PC-9 (cell line): ENCODE measurements around the gene RLN2. TPM values are rescaled to one million over a fixed set of nuclear protein-coding genes. Genes with fewer than 3 reads are reported as not detected.
A peak's percentile ranks its signal among the peaks of the same experiment; 100 is the strongest.
"Not testable (repeated sequence)": the region's sequence is repeated elsewhere in the genome, so short reads cannot be mapped to it uniquely, and the experiment has no call there.

Source experiments
- Bru-seq: library from RNA; stranded (reverse); fragments of 400-500 nt; gene quantifications from one replicate; lab custom pipeline; 2021; lab: Mats Ljungman, UMichigan
- BruChase-seq, 2 experiments: library from RNA; stranded (reverse); fragments of 400-500 nt; gene quantifications; one replicate each; lab custom pipeline; 2021; lab: Mats Ljungman, UMichigan
- BruUV-seq: library from RNA; stranded (reverse); fragments of 400-500 nt; replicated peaks from 2 replicates; lab custom pipeline; 2021; lab: Mats Ljungman, UMichigan
- CTCF ChIA-PET: fragments of 300-600 bp; sonication (Branson Sonifier 250); formaldehyde crosslinking; loops from one replicate; lab custom pipeline; 2022; ENCODE audit warnings: antibody characterized with exemption; lab: Charles Lee
- POLR2A ChIA-PET: fragments of 300-600 bp; sonication (Branson Sonifier 250); formaldehyde crosslinking; loops from one replicate; lab custom pipeline; 2022; ENCODE audit warnings: antibody characterized with exemption; ENCODE audit not compliant: unreplicated experiment; lab: Charles Lee
- DNase-seq, 2 experiments: peaks; one replicate each; pipeline versions ENCODE4 v3.0.0 to v3.0.0-alpha.2; 2015 to 2022; ENCODE audit warnings: mixed read lengths in 1 of 2
- H2AFZ ChIP-seq: fragments of 200-600 bp; sonication (generic); 2 replicates; pipeline ENCODE4 v1.8.1; 2017; ENCODE audit warnings: antibody characterized with exemption
- H3F3A ChIP-seq: fragments of 200-600 bp; sonication (generic); 2 replicates; pipeline ENCODE4 v1.8.1; 2017; ENCODE audit warnings: antibody characterized with exemption, mild to moderate bottlenecking, low read depth; ENCODE audit not compliant: insufficient read depth
- H3K27ac ChIP-seq: fragments of 200-600 bp; sonication (generic); 2 replicates; pipeline ENCODE4 v1.6.1; 2016; ENCODE audit warnings: mixed run types
- H3K27me3 ChIP-seq: fragments of 200-600 bp; sonication (generic); 2 replicates; pipeline ENCODE4 v1.6.1; 2016; ENCODE audit warnings: low read depth, mixed run types; ENCODE audit not compliant: insufficient read depth
- H3K36me3 ChIP-seq: fragments of 200-600 bp; sonication (generic); 2 replicates; pipeline ENCODE4 v1.6.1; 2016; ENCODE audit warnings: low read depth, mixed run types
- H3K4me1 ChIP-seq: fragments of 200-600 bp; sonication (generic); replicated peaks from 2 replicates; pipeline ENCODE4 v1.6.1; 2016; ENCODE audit warnings: mixed run types; ENCODE audit not compliant: insufficient read depth
- H3K4me2 ChIP-seq: fragments of 200-600 bp; sonication (generic); 2 replicates; pipeline ENCODE4 v1.6.1; 2017; ENCODE audit warnings: mixed run types
- H3K4me3 ChIP-seq: fragments of 200-600 bp; sonication (generic); 2 replicates; pipeline ENCODE4 v1.6.1; 2016; ENCODE audit warnings: mixed run types
- H3K79me2 ChIP-seq: fragments of 200-600 bp; sonication (generic); 2 replicates; pipeline ENCODE4 v1.6.1; 2017; ENCODE audit warnings: low read depth, mixed run types
- H3K9me2 ChIP-seq: fragments of 200-600 bp; sonication (generic); 2 replicates; pipeline ENCODE4 v1.8.1; 2017; ENCODE audit warnings: mild to moderate bottlenecking; ENCODE audit not compliant: insufficient read depth
- H3K9me3 ChIP-seq: fragments of 200-600 bp; sonication (generic); 2 replicates; pipeline ENCODE4 v1.8.1; 2016; ENCODE audit warnings: low read depth; ENCODE audit not compliant: insufficient read depth
- H4K20me1 ChIP-seq: fragments of 200-600 bp; sonication (generic); 2 replicates; pipeline ENCODE4 v1.8.1; 2017; ENCODE audit not compliant: insufficient read depth
- CTCF ChIP-seq: fragments of 200-600 bp; sonication (generic); conservative IDR thresholded peaks from 2 replicates; pipeline ENCODE4 v1.6.1; 2017; ENCODE audit warnings: mixed run types, antibody characterized with exemption, mild to moderate bottlenecking, moderate library complexity
- EZH2 ChIP-seq: fragments of 200-600 bp; sonication (generic); IDR thresholded peaks from 2 replicates; pipeline ENCODE4 v1.8.0; 2017; ENCODE audit warnings: antibody characterized with exemption, low read depth
- intact Hi-C: fragments of 100-400 bp; cut with micrococcal nuclease; formaldehyde crosslinking; loops from one replicate; pipeline ENCODE4 v1.10.0; 2022; ENCODE audit not compliant: unreplicated experiment
- long read RNA-seq: library from polyadenylated mRNA; stranded (forward); transcript quantifications from one replicate; pipeline ENCODE4 v2.0.0, GENCODE V29; 2022
- total RNA-seq: library from RNA; stranded (reverse); gene quantifications from 2 replicates; pipeline ENCODE4 v1.2.3, GENCODE V29; 2021

The RLN2 gene
- total RNA-seq = 1.2 and 2.9 TPM in 2 replicates
- percentile 24 among the genes with signal in this experiment for Bru-seq, nascent RNA
- percentile 21 among the genes with signal in this experiment for BruChase-seq, experiment 1, labeled RNA remaining after a 2-hour chase
- percentile 30 among the genes with signal in this experiment for BruChase-seq, experiment 2, labeled RNA remaining after a 6-hour chase
- long read RNA-seq, partial matches to known transcripts = 8 of 9 reads
- long read RNA-seq, other reads (novel, unspliced or antisense) = 1 of 9 reads

GRCh38 chr9:5303840-5304795 lies at the start of gene RLN2:
TSS of gene RLN2 (minus strand) at chr9:5304716. CDS start at chr9:5304580, 136 bp downstream.
- peak within 1 kb of the TSS; percentile 58; the same call in 1 of the 2 replicates for H3K4me2 ChIP-seq
- H3K79me2 ChIP-seq, H3K9me2 ChIP-seq, CTCF ChIA-PET, H3K4me3 ChIP-seq, H3K36me3 ChIP-seq, POLR2A ChIA-PET, BruUV-seq, H3K27me3 ChIP-seq, H3K27ac ChIP-seq, H3K4me1 ChIP-seq, H4K20me1 ChIP-seq, intact Hi-C loops, H3F3A ChIP-seq, H3K9me3 ChIP-seq: not testable (repeated sequence)
- 0 out of 2 replicates have a peak within 1 kb of the TSS, but pooled peaks have one; percentile 64 for H2AFZ ChIP-seq
- DNase-seq = peak in 1 of 2 experiments; percentile 5

GRCh38 chr9:5354184-5354583 lies 49.7 kb upstream of the RLN2 start:
- CTCF ChIA-PET = no interaction called here
- H3K9me2 ChIP-seq = no peaks in the 10 kb centered on the region
- no peak for DNase-seq
- H2AFZ ChIP-seq = no peak overlapping the region
- H4K20me1 ChIP-seq = no peaks in the 10 kb centered on the region
- POLR2A ChIA-PET = no interaction called here
- H3K4me2 ChIP-seq = no peak overlapping the region
- H3K4me1 ChIP-seq = no peaks in the 10 kb centered on the region
- H3K9me3 ChIP-seq = no peaks in the 10 kb centered on the region
- TF ChIP-seq CTCF (no peak), EZH2 (no peak)
- H3F3A ChIP-seq = no peaks in the 10 kb centered on the region
- no peaks in the 10 kb centered on the region for H3K36me3 ChIP-seq
- no peak overlapping the region for H3K27ac ChIP-seq
- BruUV-seq = no TSS peak
- H3K4me3 ChIP-seq = no peak overlapping the region
- no peaks in the 10 kb centered on the region for H3K27me3 ChIP-seq
- no peaks in the 10 kb centered on the region for H3K79me2 ChIP-seq
- intact Hi-C loops = no loop called here

- TF ChIP-seq CTCF (no peak), EZH2 (no peak)
- Histone ChIP-seq H3K27ac (no peak overlapping the region), H3K4me2 (no peak overlapping the region), H3K79me2 (no peaks in the 10 kb centered on the region), H3K9me2 (no peaks in the 10 kb centered on the region), H4K20me1 (no peaks in the 10 kb centered on the region), H3K4me3 (no peak overlapping the region), H3K36me3 (no peaks in the 10 kb centered on the region), H3K27me3 (no peaks in the 10 kb centered on the region), H3K4me1 (no peaks in the 10 kb centered on the region), H2AFZ (no peak overlapping the region), H3F3A (no peaks in the 10 kb centered on the region), H3K9me3 (no peaks in the 10 kb centered on the region)
- no peak for DNase-seq
- POLR2A ChIA-PET = no interaction called here
- BruUV-seq = no TSS peak
- CTCF ChIA-PET = no interaction called here
- intact Hi-C loops = no loop called here
Observed at GRCh38 chr9:5352637-5353248, 48.2 kb upstream of the RLN2 start.

GRCh38 chr9:5338992-5339981 lies 34.8 kb upstream of the RLN2 start, which contains the start of gene RLN1:
TSS of gene RLN1 (minus strand) at chr9:5339876. CDS start at chr9:5339746, 130 bp downstream.
- TSS peak; percentile 92 for BruUV-seq
- H4K20me1 ChIP-seq, H3K79me2 ChIP-seq, H3K9me2 ChIP-seq, H3F3A ChIP-seq, H3K4me1 ChIP-seq, CTCF ChIA-PET, intact Hi-C loops, H3K27ac ChIP-seq, H3K9me3 ChIP-seq, H3K27me3 ChIP-seq, H3K4me3 ChIP-seq, POLR2A ChIA-PET, H3K36me3 ChIP-seq: not testable (repeated sequence)
- Histone ChIP-seq H2AFZ (peak within 1 kb of the TSS; percentile 76; the same call in 1 of the 2 replicates), H3K4me2 (peak within 1 kb of the TSS; percentile 62)
- DNase-seq = peak in 1 of 2 experiments; percentile 8
